SK-N-MC (cell line): Measurements from ENCODE around the gene NGF.

Experiments used
- EZH2 ChIP-seq: fragments of 200-600 bp; sonication (generic); IDR thresholded peaks from one replicate; pipeline ENCODE4 v1.6.1; 2017; ENCODE audit warnings: antibody characterized with exemption
- FOXP2 ChIP-seq: optimal IDR thresholded peaks from 2 replicates; pipeline ENCODE3; 2011; ENCODE audit warnings: mild to moderate bottlenecking, moderate library complexity; ENCODE audit not compliant: insufficient read depth; ENCODE audit errors: extremely low read length, control extremely low read depth

DNA sequence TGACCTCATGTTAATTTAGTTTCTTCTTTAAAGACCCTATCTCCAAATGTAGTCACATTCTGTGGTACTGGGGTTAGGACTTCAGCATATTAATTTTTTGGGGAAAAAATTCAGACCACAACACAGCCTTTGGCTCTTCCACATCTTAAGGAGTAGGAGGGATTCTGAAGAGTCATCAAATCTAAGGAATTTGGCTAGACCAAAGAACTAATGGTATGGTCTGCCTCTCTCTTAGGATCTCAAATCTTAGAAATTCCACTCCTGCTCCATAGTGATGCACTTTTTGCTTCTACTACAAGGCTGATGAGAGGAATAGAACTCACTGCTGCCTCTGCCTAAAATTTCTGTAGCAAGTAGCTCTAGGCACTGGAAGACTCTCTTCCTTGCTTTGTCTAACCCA, 80.5 kb downstream of the NGF start:
- TF ChIP-seq FOXP2 (no peak), EZH2 (no peak)
